B cell (primary cell): ENCODE results near the gene ARHGDIA. TPM values are rescaled to one million over a fixed set of nuclear protein-coding genes. Genes with fewer than 3 reads are reported as not detected.

Experiments
- ATAC-seq: fragments of 200-7000 bp; cut with Tn5 transposase; one replicate; pipeline ENCODE4 v1.10.0; 2021; ENCODE audit warnings: low read depth, mild to moderate bottlenecking, moderate number of reproducible peaks, moderate library complexity
- CTCF ChIA-PET: fragments of 350-600 bp; sonication (Branson Sonifier 250); formaldehyde crosslinking; loops from one replicate; lab custom pipeline; 2021; ENCODE audit warnings: antibody characterized with exemption, inconsistent platforms; lab: Charles Lee
- POLR2A ChIA-PET: fragments of 350-600 bp; sonication (Branson Sonifier 250); formaldehyde crosslinking; loops from one replicate; lab custom pipeline; 2021; ENCODE audit warnings: antibody characterized with exemption; lab: Charles Lee
- DNase-seq: peaks from one replicate; pipeline ENCODE4 v3.0.0; 2013
- H2AFZ ChIP-seq: 2 replicates; pipeline ENCODE4 v1.6.1; 2012; ENCODE audit warnings: mild to moderate bottlenecking, low read depth, low read length; ENCODE audit not compliant: insufficient read depth, poor library complexity, severe bottlenecking
- H3K27ac ChIP-seq, 2 donors: 1 replicate in 1 of 2; 2 replicates in 1 of 2; pipeline ENCODE4 v1.5.1; 2012 to 2013; ENCODE audit warnings: low read length in 2 of 2, mild to moderate bottlenecking in 2 of 2, moderate library complexity in 1 of 2
- H3K27me3 ChIP-seq, 4 experiments: fragments of 200-600 bp in 1 of 4; sonication (generic) in 1 of 4; replicated peaks in 1 of 4; 1 replicate in 2 of 4; 2 replicates in 2 of 4; pipeline versions ENCODE4 v1.6.1 to v1.7.0; 2013 to 2016; ENCODE audit warnings: low read length in 3 of 4, mild to moderate bottlenecking in 2 of 4, mixed read lengths in 1 of 4, moderate library complexity in 1 of 4; ENCODE audit not compliant: insufficient read depth in 4 of 4, control insufficient read depth in 3 of 4; ENCODE audit errors: control extremely low read depth in 1 of 4
- H3K36me3 ChIP-seq, 2 experiments: replicated peaks in 1 of 2; 1 replicate in 1 of 2; 2 replicates in 1 of 2; pipeline versions ENCODE4 v1.6.1 to v1.7.1; 2013; ENCODE audit warnings: low read length in 1 of 2; ENCODE audit not compliant: insufficient read depth in 2 of 2, control insufficient read depth in 1 of 2; ENCODE audit errors: control extremely low read depth in 1 of 2, extremely low read depth in 1 of 2
- H3K4me1 ChIP-seq, 2 donors: fragments of 200-600 bp in 1 of 2; sonication (generic) in 1 of 2; 1 replicate in 1 of 2; 2 replicates in 1 of 2; pipeline versions ENCODE4 v1.5.1 to v1.6.1; 2013 to 2017; ENCODE audit warnings: low read length in 2 of 2; ENCODE audit not compliant: control insufficient read depth in 2 of 2, insufficient read depth in 2 of 2
- H3K4me2 ChIP-seq: replicated peaks from 2 replicates; pipeline ENCODE3; 2012; ENCODE audit warnings: mild to moderate bottlenecking, low read depth, low read length; ENCODE audit not compliant: poor library complexity, severe bottlenecking
- H3K4me3 ChIP-seq, 5 experiments: fragments of 200-600 bp in 1 of 5; sonication (generic) in 1 of 5; 1 replicate in 3 of 5; 2 replicates in 2 of 5; pipeline versions ENCODE4 v1.5.1 to v1.7.0; 2011 to 2016; ENCODE audit warnings: low read length in 4 of 5, mild to moderate bottlenecking in 4 of 5, low read depth in 2 of 5, control low read depth in 1 of 5, moderate library complexity in 1 of 5; ENCODE audit not compliant: insufficient read depth in 1 of 5; ENCODE audit errors: control extremely low read depth in 1 of 5, extremely low read depth in 1 of 5
- H3K79me2 ChIP-seq: fragments of 200-600 bp; sonication (generic); one replicate; pipeline ENCODE4 v1.6.0; 2016; ENCODE audit warnings: low read length; ENCODE audit not compliant: control insufficient read depth, insufficient read depth
- H3K9ac ChIP-seq: fragments of 200-600 bp; sonication (generic); 2 replicates; pipeline ENCODE4 v1.6.1; 2017; ENCODE audit warnings: mild to moderate bottlenecking, low read length, moderate library complexity
- H3K9me3 ChIP-seq, 3 donors: one replicate each; pipeline versions ENCODE4 v1.6.1 to v1.7.1; 2013; ENCODE audit warnings: low read length in 2 of 3; ENCODE audit not compliant: control insufficient read depth in 2 of 3, insufficient read depth in 1 of 3; ENCODE audit errors: control extremely low read depth in 1 of 3
- H4K20me1 ChIP-seq: 2 replicates; pipeline ENCODE4 v1.6.0; 2012; ENCODE audit warnings: mild to moderate bottlenecking, low read length; ENCODE audit not compliant: insufficient read depth, control insufficient read depth, poor library complexity, severe bottlenecking
- H3K27ac Mint-ChIP-seq: one replicate; pipeline ENCODE4 v1.8.0; 2021; ENCODE audit warnings: mixed read lengths
- H3K27me3 Mint-ChIP-seq: one replicate; pipeline ENCODE4 v1.8.0; 2021; ENCODE audit warnings: mixed read lengths
- H3K4me1 Mint-ChIP-seq: one replicate; pipeline ENCODE4 v1.8.0; 2021; ENCODE audit warnings: mixed read lengths
- H3K4me3 Mint-ChIP-seq: one replicate; pipeline ENCODE4 v1.8.0; 2021; ENCODE audit warnings: mixed read lengths
- H3K9me3 Mint-ChIP-seq: one replicate; pipeline ENCODE4 v1.8.0; 2022; ENCODE audit warnings: mixed read lengths; ENCODE audit not compliant: insufficient read depth
- EZH2 ChIP-seq: IDR thresholded peaks from 2 replicates; pipeline ENCODE4 v1.6.1; 2012; ENCODE audit warnings: borderline replicate concordance, low read depth, mild to moderate bottlenecking, moderate library complexity, low read length; ENCODE audit not compliant: insufficient read depth, poor library complexity, severe bottlenecking
- WGBS: methylation state at CpG from one replicate; pipeline ENCODE4 v1.1.5; 2013; ENCODE audit warnings: missing lambda C conversion rate; ENCODE audit not compliant: insufficient coverage; 5-methylcytosine and 5-hydroxymethylcytosine counted together
- intact Hi-C: fragments of 100-400 bp; cut with micrococcal nuclease; formaldehyde crosslinking; loops from one replicate; pipeline ENCODE4 v1.10.0; 2022
- polyA plus RNA-seq: library from polyadenylated mRNA; depleted of rRNA; stranded (reverse); fragments of >200 nt; gene quantifications from 2 replicates; pipeline ENCODE4 v1.2.3, GENCODE V29; 2012
- total RNA-seq, 2 donors: library from RNA; stranded (reverse); fragments of 120-200 nt in 1 of 2; gene quantifications; 1 replicate in 1 of 2; 2 replicates in 1 of 2; pipeline versions ENCODE4 v1.2.3 to v1.2.4, GENCODE V29; 2013 to 2022
- TF ChIP-seq, protein P1 (sequence below): fragments of 200-600 bp; IDR thresholded peaks from one replicate; pipeline ENCODE4 v1.8.0; 2022; ENCODE audit warnings: antibody characterized with exemption, mild to moderate bottlenecking

Gene ARHGDIA
- total and polyA plus RNA-seq, 2 donors (not counting 1 experiment from before 2014, with no cell fraction given): 262 to 510 TPM

DNA sequence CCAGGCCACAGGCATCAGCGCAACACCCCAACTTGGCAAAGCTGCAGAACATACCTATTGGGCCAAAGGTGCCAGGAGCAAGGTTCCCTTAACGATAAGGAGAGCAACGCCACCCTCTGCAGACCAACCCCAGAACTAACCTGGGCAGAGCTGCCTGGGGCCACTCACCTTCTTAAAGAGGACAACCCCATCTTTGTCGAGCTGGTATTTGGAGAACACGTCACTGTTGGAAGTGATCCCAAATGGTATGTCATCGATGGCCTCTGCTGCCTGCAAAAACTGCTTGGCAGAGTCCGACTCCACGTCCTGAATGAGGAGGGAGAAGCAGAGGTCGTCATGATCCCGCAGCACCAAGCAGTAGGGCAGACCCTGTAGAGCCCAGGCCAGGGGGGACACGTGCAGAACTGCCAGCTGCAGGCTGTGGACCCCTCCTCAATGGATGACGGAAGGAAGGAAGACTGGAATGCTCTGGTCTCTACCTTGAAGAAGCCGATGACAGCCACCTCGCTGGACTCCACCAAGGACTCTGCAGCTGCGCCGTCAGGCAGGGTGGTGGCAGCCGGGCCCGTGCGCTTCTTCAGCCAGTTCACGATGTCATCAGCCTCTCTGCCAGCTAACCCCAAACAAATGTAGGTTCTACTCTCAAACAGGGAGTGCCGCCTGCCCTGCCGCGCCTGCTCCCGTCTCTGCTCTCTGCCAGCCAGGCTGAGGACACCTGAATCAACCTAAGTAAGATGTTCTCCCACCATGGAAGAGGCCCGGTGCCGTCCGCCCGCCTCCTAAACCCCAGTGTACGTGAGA, 16.0 kb downstream of the ARHGDIA start:
- ChIA-PET POLR2A (interaction anchor here (0.5 to 0.7 kb wide), 5 partner anchors 18 to 298 kb away, joined by 3 to 13 read pairs (median 5); partner anchors contain the start of gene LRRC45), CTCF (interaction anchor here (0.7 to 1.8 kb wide), 4 partner anchors 13 to 288 kb away, joined by 3 to 6 read pairs (median 4); no protein-coding TSS in a partner anchor)
- Histone ChIP-seq H4K20me1 (peaks cover 57% of the 10 kb centered on the region), H3K27ac (no peak overlapping the region), H3K4me3 (no peak overlapping the region), H2AFZ (no peak overlapping the region), H3K9ac (no peak overlapping the region), H3K79me2 (peaks cover 50% of the 10 kb centered on the region), H3K4me1 (peaks cover 10 to 14% of the 10 kb centered on the region in 2 donors), H3K36me3 (peaks cover 4 to 50% of the 10 kb centered on the region in 2 experiments), H3K4me2 (no peak overlapping the region), H3K27me3 (no peaks in the 10 kb centered on the region), H3K9me3 (no peaks in the 10 kb centered on the region)
- Mint-ChIP-seq H3K27ac (peak overlapping the region; percentile 20), H3K9me3 (no peaks in the 10 kb centered on the region), H3K27me3 (no peaks in the 10 kb centered on the region), H3K4me1 (peaks cover 9% of the 10 kb centered on the region), H3K4me3 (no peak overlapping the region)
- WGBS: 97% methylated on average over 20 of the region's 29 CpGs
- no peak for ATAC-seq
- intact Hi-C loops: no loop called here
- DNase-seq: no peak
- TF ChIP-seq EZH2: no peak
- TF ChIP-seq, protein P1, sequence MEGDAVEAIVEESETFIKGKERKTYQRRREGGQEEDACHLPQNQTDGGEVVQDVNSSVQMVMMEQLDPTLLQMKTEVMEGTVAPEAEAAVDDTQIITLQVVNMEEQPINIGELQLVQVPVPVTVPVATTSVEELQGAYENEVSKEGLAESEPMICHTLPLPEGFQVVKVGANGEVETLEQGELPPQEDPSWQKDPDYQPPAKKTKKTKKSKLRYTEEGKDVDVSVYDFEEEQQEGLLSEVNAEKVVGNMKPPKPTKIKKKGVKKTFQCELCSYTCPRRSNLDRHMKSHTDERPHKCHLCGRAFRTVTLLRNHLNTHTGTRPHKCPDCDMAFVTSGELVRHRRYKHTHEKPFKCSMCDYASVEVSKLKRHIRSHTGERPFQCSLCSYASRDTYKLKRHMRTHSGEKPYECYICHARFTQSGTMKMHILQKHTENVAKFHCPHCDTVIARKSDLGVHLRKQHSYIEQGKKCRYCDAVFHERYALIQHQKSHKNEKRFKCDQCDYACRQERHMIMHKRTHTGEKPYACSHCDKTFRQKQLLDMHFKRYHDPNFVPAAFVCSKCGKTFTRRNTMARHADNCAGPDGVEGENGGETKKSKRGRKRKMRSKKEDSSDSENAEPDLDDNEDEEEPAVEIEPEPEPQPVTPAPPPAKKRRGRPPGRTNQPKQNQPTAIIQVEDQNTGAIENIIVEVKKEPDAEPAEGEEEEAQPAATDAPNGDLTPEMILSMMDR: no peak

DNA sequence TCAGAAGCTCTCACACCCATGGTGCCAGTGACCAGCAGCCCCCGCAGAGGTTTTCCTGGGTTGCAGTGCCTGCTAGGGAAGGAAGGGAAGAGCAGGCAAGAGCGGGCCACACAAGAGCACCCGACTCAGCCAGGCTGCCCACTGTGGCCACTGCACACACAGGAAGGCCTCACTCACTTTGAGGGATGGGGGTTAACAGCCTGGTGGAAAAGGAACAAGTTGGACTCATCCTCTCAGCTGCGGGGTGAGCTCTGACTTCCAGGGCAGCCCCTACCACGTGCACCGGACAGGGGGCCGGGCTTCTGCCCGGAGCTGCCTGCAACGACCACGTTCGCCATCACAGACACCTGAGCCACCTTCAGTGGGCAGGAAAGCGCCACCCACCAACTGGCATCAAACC, 18.9 kb downstream of the ARHGDIA start:
- Histone ChIP-seq H3K4me1 (no peaks in the 10 kb centered on the region), H3K27me3 (no peaks in the 10 kb centered on the region), H2AFZ (no peak overlapping the region), H3K27ac (no peak overlapping the region), H3K9ac (no peak overlapping the region), H4K20me1 (peaks cover 37% of the 10 kb centered on the region), H3K79me2 (peaks cover 20% of the 10 kb centered on the region), H3K4me3 (no peak overlapping the region), H3K4me2 (no peak overlapping the region), H3K9me3 (no peaks in the 10 kb centered on the region), H3K36me3 (peaks cover 4 to 37% of the 10 kb centered on the region in 2 experiments)
- Mint-ChIP-seq H3K4me3 (no peak overlapping the region), H3K4me1 (no peaks in the 10 kb centered on the region), H3K27ac (no peak overlapping the region), H3K9me3 (no peaks in the 10 kb centered on the region), H3K27me3 (no peaks in the 10 kb centered on the region)
- 98% methylated on average over 12 of the region's 12 CpGs for WGBS
- intact Hi-C loops: no loop called here
- TF ChIP-seq, protein P1: no peak
- no peak for TF ChIP-seq EZH2
- CTCF ChIA-PET: no interaction called here
- ATAC-seq: no peak
- POLR2A ChIA-PET: no interaction called here
- DNase-seq: no peak
